Glomerular visceral epithelial cell (primary cell): ENCODE measurements around the gene COQ8A.
A peak's percentile ranks its signal among the peaks of the same experiment; 100 is the strongest.

Experiments used
- DNase-seq: peaks from one replicate; pipeline ENCODE4 v3.0.0-alpha.2; 2016; ENCODE audit errors: extremely low spot score

COQ8A gene

DNA sequence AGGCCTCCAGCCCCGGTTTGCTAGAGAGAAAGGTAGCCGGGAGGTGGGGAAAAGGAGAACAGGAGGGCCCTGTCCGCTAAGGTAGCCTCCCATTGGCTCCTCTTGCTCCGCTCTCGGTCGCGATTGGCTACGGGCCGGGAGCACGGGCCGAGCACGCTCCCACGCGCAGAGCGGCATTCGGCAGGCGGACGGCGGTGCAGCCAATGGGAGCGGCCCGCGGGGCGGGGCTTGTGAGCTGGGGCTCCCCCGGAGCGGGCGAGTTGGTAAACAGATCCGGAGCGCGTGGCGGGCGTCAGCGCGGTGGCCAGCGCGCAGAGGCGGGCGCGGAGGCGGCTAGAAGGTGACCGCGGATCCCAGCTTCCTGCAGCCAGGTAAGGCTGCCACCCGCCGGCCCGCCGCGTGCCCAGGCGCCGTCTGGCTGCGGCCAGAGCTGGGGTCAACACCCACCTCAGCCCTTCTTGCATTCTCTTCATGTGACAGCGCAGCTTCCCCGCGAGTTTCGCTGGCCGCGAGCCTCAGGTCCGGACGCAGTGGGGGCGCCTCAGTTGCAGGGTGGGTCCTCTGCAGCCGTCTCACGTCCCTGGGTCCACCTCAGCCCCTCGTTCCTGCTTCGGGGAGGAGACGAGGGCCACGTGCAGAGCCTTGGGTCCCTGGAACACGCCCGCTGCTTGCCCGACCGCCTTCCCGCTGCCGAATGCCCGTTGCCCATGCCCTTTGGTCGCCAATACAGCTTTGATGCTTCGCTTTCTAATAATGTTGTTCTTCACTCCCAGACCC is at the start of gene COQ8A:
COQ8A (plus strand) TSS at position 266 of the 777 bp plus-strand sequence. CDS start 21,092 bp downstream, outside the sequence.
- DNase-seq: peak; percentile 100

DNA sequence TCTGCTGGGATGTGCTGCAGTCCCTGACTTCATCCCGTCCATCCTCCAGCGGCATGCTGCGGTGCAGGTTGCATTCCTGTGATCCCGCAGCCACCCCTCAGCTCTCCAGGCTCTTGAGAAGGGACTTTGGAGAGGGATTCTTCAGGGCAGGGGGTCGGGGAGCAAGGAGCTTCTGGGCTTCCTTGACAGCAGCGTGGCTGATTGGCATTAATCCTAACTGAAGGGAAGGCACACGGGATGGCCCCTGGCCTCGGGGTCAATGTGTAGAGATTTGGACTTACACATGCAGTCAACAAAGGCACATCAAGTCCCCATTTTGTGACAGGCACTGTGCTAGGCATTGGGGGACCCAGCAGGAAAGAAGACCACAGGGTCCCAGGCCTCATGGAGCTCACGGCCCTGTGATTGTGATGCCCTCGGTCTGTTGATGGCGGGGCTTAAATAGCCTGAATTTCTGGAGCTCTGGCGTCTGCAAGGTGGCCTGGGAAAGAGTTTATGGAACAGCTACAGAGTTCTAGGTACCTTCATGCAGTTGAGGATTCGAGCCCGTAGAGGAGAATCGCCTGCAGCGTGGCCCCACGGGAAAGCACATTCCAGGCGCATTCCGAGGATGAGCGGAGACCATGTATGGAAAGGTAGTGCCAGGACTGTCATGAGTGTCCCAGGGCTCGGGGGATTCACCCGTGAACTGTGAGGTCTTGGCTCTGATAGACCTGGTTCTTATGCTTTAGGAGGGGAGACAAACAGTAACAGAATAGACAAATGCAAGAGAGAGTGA is 49.6 kb upstream of the COQ8A start:
- DNase-seq: no peak

DNA sequence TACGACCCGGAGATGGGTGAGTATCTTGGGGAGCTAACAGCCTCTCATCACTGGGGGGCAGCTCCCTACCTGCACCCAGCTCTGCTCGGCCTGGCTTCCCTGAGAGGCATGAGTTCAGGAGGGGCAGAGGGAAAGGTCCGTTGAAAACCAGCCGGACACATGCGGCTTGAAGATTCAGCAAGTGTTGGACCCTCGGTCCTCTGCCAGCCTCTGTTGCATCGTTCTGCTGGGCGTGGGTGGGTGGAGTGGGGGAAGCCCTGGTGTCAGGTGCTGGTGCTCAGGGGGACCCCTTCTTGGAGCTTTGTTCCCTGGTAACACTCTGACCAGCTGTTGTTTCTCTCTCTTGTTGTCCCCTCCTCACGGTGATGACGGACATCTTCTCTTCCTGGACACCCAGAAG is 48.7 kb upstream of the COQ8A start:
- DNase-seq: no peak

DNA sequence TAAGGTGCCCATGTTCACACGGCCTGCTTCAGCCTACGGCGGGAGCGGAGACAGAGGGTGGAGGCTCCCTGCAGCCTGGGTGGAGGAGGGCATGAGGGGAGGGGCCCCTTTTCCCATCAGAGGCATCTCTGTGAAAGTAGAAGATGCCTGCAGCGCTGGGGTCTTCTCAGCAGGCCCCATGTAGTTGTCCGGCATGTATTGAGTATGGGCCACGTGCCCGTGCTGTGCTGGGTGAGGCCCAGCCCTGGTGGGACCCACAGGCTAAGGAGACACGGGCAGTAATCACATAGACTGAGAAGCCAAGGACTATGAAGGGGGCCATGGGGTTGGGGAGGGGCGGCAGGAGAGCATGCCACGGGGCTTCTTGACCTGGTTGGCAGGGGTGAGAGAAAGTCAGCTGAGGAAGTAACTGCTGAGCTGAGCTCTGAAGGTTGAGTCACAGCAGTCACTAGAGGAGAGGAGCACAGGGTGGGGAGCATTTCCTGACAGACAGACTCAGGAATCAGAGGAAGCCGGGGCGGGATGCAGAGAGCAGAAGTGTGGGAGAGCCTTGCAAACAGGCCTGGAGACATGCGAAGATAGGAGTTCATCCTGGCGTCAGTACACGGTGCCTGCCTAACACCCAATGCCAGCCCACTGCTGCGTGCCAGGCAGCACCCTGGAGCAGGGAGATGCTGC is 48.1 kb upstream of the COQ8A start:
- no peak for DNase-seq

DNA sequence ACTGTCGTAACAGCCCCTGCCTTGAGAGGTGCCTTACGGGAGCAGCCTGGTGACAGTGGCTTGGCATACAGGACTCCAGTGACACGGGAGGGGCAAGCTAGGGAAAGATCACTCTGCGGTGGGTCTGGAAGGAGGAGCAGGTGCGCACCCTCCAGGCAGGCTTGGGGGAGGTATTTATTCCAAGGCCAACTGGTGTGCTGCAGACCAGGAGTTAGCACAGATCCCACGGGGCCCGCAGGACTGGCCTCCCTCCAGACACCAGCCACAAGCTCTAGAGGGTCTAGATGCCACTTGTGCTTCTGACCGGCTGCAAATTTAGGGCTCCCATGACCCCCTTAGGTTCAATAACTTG is 47.6 kb upstream of the COQ8A start:
- DNase-seq: no peak

DNA sequence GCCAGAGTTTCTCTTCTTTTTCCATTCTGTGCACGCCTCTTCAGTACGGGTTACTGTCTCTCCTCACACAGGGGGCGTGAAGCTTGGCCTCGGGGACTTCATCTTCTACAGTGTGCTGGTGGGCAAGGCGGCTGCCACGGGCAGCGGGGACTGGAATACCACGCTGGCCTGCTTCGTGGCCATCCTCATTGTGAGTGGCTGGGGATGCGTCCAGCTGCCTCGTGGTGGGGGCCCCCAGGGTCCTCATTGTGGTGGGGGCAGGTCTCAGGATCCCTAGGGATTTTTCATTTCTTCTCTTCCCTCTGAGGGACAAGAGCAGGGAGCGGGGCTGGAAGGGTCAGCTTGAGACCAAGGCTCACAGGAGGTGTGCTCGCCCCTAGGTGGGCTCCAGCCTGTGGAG is 46.2 kb upstream of the COQ8A start:
- DNase-seq: no peak

DNA sequence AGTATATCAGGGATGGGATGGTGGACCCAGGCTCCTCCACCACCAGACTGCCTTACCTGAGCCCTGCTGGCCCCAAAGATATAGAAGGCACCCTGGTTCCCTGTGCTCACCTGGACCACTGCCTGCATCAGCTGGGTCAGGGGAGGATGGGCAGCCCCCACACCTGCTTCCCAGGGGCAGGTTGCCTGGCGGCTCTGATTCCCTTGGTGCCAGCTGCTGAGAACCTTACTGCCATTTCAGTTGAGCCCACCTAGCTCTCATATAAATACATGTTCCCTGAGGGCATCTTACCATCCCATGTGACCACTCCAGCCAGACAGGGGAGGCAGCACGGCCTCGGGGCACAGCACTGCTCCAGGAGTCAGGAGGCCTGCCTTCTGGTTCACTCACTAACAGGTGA is 45.3 kb upstream of the COQ8A start:
- DNase-seq: no peak

DNA sequence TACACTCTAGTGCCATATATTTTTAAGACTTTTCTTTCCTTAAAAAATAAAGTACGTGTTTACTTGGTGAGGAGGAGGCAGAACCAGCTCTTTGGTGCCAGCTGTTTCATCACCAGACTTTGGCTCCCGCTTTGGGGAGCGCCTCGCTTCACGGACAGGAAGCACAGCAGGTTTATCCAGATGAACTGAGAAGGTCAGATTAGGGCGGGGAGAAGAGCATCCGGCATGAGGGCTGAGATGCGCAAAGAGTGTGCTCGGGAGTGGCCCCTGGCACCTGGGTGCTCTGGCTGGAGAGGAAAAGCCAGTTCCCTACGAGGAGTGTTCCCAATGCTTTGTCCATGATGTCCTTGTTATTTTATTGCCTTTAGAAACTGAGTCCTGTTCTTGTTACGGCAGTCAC is 44.5 kb upstream of the COQ8A start:
- DNase-seq: no peak

DNA sequence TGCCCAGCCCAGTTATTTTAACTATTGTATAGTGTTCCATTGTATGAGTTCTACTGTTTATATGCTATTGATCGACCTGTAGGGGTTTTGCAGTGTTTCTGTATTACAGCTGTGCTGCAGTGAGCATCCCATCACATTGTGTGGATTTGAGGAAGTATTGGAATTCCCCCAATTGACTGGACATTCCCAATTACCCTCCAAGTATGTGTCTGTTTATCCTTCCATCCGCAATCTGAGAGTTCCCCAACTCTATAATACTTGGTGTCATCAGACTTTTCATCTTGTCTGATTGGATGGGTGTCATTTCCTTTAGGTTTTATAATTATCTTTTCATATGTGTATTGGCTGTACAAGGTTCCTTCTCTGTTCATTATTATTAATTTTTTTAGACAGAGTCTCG is 41.8 kb upstream of the COQ8A start:
- no peak for DNase-seq

DNA sequence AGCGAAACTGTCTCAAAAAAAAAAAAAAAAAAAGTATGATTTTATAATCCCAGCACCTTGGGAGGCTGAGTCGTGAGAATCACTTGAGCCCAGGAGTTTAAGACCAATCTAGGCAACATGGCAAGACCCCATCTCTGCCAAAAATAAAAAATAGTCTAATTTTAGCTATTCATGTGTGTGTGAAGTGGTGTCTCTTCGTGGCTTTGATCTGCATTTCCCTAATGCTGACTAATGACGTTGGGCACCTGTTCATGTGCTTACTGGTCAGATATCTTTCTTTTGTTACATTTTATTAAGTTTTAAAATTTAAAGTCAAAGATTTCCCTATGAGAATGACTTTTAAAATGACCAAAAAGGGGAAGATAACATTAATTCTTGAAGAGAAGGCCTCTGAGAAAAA is 38.7 kb upstream of the COQ8A start:
- DNase-seq: no peak

DNA sequence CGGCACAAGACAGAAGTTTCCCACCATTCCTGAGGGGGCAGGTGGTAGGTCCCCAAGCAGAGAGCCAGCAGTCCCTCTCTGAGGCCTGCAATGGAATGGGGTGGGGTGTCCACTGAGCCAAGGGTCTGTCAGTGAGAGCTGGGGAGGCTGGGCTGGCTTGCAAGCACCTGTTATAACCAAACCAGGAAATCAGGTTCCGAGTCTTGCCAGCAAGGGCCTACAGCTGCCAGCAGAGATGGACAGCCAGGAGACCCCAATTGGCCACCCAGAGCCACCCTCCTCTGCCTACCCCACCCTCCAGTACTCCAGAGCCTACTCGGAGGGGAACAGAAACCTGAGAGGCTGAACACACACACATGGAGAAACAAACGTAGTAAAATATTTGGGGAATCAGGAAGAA is 37.5 kb upstream of the COQ8A start:
- no peak for DNase-seq

DNA sequence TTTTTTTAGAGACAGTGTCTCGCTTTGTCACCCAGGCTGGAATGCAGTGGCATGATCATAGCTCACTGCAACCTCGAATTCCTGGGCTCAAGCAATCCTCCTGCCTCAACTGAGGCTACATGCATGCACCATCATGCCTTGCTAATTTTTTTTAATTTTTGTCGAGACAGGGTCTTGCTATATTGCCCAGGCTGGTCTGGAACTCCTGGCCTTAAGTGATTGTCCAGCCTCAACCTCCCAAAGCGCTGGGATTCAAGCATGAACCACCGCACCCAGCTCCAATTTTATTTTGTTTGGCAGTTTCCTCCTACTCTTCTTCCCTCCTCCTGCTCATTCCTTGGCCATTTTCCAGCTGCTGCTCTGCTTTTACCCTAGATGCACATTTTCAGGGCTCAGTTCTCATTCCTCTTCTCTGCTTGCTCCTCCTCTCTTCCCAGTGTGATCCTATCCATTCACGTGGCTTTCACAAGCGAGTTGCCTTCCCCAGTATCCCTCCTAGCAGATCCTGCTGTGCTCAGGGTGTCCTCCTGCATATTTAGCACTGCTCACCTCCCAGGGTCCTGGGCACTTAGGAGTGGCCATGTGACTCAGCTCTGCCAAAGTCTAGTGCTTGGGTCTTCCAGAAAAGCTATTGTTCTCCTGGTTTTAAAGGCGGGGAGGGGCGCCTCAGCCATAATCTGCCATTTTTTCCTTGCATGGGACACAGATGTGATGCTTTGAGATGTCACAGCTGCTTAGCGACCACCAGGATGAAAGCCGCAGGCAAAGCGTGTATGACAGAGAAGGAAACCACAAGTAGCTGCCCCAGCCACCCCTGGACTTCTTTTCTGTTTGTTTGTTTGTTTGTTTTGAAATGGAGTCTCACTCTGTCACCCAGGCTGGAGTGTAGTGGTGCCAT is 36.0 kb upstream of the COQ8A start:
- DNase-seq: no peak

DNA sequence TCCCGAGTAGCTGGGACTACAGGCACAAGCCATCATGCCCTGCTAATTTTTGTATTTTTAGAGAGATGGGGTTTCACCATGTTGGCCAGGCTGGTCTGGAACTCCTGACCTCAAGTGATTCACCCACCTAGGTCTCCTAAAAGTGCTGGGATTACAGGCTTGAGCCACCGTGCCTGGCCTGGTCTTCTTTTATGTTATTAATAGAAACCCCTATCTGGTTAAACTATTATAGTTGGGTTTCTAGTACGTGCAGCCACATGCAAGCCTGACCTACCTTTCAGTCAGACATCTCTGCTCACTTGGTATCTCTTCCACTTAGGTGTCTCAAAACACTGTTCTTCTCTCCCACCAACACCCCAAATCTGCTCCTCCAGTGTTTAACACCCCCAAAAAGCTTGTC is 35.3 kb upstream of the COQ8A start:
- DNase-seq: no peak

DNA sequence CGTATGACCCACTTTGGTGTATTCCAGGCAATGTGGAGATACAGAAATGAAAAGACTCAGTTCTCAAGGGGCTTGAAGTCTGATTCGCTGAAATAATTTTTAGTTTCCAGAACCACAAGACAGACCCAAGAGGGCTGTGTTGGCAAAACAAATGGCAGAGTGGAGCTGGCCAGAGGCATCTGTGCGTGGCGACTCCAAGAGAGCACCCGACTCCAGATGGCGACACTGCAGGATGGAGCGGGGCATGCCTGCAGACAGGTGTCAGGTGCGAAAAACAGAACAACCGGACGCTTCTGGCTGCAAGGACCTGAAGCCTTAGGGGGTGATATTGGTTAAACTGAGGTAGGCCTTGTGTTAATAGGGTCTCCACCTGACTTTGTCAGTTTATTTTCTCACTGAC is 31.7 kb upstream of the COQ8A start:
- no peak for DNase-seq

DNA sequence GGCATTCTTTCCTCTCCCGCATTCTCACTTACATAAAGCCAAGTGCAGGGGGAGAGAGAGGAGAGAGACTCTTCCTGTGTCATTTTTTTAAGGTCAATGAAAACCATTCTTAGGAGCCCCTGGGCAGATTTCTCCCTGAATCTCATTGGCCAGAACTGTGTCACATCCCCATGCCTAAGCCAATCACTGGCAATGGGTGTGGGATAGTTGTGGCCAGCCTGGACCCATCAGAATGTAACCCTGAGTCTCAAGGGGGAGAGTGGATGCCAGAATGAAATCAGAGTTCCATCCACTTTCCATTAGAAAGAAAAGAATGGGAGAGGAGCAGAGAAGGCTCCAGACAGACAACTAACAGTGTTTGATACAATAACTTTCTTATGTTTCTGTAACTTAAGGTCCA is 31.2 kb upstream of the COQ8A start:
- no peak for DNase-seq

DNA sequence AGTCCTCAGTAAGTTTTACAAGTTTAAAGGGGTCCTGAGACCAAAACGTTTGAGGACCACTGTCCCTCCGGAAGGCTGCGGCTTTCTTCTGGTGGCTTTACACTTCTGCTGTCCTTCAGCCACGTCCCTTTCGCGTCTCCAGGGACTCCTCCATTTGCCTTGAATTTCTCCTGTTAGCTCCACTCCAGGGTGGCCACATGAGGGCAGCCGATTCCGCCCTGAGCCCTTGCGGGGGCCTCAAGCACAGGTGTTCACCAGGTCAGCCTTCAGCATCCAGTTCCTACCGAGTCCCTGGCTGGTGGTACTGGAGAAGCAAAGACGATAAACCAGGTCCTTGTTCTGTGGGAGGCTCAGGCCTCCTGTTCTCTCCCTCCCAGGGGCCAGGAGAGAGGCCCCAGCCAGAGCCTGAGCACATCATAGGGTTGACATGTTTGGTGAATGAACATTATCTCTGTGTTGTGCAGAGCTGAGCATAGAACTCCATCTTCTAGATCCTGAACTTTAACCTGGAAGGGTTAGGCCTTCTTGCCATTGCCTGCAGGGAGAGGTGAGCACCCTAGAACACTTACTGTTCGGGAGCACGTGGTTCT is 27.4 kb upstream of the COQ8A start:
- DNase-seq: peak; percentile 23

DNA sequence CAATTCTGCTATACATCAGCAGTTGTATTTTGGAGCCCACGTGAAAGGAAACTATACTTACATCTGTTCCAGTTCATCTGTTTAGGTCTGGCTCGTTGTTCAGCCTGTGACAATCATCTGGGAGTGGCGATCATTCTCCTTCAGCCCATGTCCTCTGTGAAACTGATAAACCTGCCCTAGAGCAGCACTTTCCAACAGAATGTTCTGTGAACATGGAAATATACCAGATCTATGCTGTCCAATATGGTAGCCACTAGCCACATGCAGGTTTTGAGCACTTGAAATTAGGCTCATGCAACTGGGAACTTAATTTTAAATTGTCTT is 24.5 kb upstream of the COQ8A start:
- no peak for DNase-seq

DNA sequence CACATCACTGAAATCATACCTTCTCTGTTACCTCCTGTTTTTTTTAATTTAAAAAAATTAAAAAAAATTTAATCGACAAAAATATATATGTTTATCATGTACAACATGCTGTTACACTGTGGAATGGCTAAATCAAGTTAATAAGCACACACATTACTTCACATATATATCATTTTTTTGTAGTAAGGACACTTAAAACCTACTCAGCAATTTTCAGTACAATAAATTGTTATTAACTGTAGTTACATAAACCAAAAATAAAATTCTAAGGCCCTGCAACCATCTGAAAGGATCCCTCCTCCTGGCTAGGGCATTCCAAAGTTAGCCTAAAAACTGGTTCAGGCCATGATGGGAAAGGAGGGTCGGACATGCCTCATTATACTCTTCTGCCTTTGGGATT is 23.6 kb upstream of the COQ8A start:
- no peak for DNase-seq

DNA sequence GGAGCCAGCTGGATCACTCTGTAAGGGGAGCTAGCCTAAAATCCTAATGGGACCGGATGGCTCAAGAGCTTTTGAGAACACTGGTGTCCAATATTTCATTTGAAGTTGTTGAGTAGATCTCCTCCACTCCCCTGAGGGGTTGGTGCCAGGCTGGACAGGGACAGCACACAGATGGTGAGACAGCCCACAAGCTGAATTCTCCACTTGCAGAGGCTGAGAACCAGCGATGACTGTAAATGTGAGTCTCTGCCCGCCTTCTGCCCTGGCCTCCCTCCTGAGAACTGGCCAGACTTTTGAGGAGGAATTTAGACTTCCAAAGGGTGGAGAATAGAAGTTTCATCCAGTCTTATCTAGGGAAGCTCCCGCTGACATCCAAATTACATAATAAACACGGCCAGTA is 20.5 kb upstream of the COQ8A start:
- no peak for DNase-seq

DNA sequence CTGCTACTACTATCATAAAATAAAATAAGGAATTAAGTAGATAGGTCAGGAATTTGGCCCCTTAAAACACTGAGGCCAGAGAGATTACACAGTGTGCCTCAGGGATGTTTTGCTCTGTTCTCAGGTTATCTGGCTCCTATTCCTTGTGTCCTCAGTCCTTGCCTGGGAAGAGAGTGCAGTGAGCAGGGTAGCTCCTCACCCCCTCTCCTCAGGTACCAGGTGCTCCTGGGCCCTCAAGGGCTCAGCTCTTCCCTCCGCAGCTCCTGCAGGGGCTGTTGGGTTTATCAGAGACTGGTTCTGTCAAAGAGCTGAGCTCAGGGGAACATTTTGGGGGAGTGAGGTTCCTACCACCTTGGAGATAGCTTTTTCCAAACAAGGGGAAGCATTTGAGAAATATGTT is 20.1 kb upstream of the COQ8A start:
- no peak for DNase-seq

DNA sequence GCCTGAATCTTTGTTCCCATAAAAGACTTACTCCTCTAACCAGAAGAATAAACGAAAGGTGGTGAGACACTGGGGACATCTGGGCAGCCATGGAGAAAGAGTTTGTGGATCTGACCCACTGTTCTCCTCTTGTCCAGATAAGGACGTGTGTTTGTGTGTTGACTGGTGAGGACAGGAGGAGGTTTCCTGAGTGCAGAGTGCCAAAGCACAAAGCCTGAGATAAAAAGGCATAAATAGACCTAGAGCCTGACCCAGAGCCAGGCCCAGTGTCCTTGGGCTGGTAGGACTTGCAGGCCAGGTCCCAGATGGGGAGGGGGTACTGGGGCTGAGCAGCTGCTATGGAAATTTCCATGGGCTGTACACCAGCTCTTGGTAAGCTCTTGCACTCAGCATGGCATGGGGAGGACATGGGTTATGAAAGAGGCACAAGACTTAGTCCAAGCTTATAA is 19.6 kb upstream of the COQ8A start:
- no peak for DNase-seq

DNA sequence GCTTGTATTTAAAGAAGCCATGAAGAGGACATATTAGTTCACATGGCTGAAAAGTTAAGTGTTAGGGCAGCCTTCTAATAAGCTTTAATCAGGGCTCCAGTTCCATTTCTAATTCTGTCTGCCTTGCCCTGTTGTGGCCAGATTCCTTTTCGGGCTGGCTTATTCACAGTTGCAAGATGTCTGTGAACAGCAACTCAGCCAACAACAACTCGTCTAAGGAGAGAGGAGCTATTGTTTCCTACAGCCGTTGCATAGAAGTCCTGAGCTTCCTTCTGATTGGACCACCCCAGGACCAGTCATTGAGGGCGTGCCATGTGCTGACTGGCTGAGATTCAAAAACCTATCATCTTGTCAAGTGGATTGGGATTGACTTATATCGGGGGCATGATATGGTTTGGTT is 18.6 kb upstream of the COQ8A start:
- DNase-seq: no peak
